ENCODE results near the gene CNTNAP2. TPM values are rescaled to one million over a fixed set of nuclear protein-coding genes. Genes with fewer than 3 reads are reported as not detected.

CNTNAP2 gene
- total RNA-seq, 1 donor from 2014 or later, result 1.9 TPM

- DNase-seq, result no peak
Observed at GRCh38 chr7:148222721-148223120, 2106.1 kb downstream of the CNTNAP2 start.

DNA sequence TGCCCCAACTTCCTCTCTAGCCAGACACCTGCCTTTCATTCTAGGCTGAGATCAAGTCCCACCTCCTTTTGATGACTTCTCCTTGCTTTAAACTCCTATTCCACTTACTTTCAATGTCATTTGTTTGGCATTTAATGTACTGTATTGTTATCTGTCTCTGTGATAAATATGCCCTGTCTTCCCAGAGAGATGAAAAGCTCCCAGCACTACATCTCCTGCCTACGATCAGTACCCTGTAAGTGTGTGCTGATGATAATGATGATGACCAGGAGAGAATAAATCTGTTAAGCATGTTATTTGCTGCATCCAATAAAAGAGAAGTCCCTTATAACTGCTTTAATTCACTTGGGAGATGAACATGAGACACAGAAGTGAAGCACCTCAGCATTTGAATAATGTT is 2106.6 kb downstream of the CNTNAP2 start:
- no peak for DNase-seq

- no peak for DNase-seq
Observed at GRCh38 chr7:148223738-148224137, 2107.1 kb downstream of the CNTNAP2 start.

GRCh38 chr7:148230296-148230695 is 2113.7 kb downstream of the CNTNAP2 start:
- DNase-seq, result peak; percentile 8

GRCh38 chr7:148230883-148231282 is 2114.3 kb downstream of the CNTNAP2 start:
- no peak for DNase-seq

DNA sequence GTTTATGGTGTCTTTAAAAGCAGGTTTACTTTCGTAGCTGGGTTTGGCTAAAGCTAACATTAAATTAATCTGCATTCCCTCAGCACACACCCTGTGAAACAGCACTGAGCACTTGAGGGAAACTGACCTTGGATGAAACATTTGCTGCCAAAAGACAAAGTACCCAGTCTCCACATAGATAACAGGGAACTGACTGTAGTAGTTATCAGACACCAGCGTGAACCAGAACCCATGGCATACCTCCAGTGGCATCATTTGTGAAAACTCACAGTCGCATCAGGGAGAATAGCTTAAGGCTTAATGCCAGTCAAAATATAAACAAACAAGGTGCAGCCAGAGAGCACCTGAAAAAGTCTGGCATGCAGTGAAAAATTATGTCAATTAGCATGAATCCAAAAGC is 2116.2 kb downstream of the CNTNAP2 start:
- no peak for DNase-seq

GRCh38 chr7:148234715-148235114 is 2118.1 kb downstream of the CNTNAP2 start:
- no peak for DNase-seq

DNA sequence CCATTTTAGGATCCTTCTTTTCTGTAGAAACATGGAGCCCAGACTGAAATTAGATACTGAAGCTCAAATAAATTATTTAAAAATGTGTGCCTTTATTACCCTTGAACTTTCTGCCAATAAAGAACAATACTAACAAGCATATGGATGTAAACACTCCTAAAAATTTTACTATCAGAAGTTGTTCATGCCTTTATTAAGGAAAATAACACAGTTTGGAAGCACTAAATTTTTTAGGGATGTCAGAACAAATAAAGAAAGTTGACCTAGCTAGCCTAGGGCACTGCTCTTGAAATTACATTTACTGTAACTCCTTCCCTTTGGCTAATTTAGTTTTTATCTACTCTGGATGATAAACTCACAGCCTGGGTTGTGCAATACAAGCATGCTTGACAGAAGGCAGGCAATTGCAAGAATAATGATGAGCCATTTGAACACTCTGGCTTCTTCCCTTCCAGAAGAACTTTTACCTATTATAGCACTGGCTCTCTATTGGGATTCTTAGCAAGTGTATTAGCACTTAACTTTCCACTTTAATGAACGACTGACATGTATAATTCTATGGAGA is 2122.2 kb downstream of the CNTNAP2 start:
- no peak for DNase-seq

- DNase-seq, result peak; percentile 43
Observed at GRCh38 chr7:148241700-148242293, 2125.2 kb downstream of the CNTNAP2 start.

DNA sequence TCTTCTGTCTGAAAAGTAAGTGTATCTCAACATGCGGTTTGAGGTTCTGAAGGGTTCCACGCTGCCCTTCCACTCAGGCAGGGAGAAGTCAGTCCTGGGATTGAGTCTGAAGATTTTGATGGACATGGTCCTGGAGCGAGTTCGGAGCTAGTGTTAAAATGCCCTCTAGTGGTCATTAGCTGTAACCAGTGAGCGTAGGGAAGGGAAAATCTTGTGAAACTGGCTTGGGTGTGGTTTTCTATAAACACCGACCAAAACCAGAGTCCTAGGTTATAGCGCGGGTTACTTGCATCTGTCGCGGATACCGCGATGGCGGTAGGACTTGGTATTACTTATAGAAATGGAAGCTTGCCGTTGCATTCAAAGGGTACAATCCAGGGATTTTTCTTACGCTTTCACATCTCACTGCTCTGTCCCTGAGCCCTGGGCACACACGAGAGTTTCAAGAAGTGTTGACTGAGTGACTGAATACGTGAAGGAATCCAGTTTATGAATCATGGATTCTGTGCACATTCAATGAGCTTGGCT is 2125.8 kb downstream of the CNTNAP2 start:
- peak; percentile 77 for DNase-seq

DNA sequence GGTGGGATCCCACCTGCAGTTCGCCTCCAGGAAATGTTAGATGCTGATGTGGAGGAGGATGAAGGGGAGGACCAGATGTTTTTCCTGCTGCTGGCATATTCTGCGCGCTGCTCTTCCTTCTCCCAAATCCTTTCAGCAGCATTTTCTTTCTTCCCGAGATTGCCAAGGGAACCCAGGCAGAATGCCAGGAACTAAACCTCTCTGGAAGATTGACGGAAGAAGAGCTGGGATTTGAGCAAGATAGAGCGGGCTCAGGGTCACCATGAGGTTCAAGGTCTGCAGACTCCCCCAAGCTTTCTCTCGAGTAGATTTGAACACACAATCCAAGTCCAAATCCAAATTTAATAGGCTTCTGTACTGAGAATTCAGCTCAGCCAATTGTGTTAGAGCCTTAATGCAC is 2128.8 kb downstream of the CNTNAP2 start:
- no peak for DNase-seq

DNA sequence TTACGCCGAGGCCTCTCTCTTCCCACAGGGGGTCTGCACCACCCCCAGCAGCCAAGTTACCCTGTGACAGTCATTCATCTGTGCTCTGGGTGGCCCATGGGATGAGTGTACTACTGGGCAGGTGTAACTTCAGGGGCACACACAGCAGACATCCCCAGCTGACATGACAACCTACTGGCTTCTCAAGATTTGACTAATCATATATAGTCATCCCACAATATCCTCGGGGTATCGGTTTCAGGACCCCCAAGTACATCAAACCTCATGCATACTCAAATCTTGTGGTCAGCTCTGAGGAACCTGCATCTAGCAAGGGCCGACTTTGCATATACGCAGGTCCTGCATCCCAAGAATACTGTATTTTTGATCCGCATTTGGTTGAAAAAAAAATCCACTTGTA is 2137.0 kb downstream of the CNTNAP2 start:
- no peak for DNase-seq

GRCh38 chr7:148255333-148255732 is 2138.7 kb downstream of the CNTNAP2 start:
- DNase-seq, result no peak

GRCh38 chr7:148256433-148256832 is 2139.8 kb downstream of the CNTNAP2 start:
- no peak for DNase-seq

DNA sequence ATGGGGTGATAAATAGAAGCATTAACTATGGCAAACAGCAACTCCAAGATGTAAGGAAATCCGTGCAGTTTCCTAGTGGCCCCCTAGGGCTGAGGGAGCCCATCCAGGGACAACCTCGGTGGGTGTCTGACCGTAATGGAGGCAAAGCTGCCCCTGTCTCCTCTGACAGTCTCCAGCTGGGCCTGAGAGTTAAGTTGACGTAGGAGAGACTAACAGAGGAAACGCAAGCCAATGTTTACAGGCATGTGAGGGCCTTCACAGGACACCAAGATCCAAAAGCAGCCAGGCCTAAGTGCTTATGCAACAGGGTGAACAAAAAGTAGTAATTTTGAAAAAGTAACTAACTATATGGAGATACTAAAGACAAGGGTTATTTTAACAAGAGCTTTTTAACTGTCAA is 2144.0 kb downstream of the CNTNAP2 start:
- DNase-seq, result peak; percentile 26

DNA sequence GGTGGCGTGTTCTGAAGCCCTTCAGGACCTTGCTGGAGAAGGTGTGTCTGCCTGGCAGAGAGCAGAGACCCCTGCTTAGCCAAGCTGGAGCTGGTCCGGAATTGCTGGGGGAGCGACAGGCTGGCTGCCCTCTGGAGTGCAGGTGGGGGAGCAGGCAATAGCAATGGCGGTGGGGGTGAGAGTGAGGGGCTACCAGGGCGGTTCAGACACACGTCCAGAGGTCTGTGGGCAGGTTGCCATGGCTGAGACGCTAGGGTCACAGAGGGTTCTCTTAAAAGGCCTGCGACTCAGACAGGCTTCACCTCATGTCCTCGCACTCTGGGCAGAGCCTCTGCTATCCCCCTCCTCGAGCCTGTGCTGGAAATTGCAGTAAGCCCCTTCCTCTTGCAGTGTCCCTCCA is 2144.9 kb downstream of the CNTNAP2 start:
- no peak for DNase-seq

DNA sequence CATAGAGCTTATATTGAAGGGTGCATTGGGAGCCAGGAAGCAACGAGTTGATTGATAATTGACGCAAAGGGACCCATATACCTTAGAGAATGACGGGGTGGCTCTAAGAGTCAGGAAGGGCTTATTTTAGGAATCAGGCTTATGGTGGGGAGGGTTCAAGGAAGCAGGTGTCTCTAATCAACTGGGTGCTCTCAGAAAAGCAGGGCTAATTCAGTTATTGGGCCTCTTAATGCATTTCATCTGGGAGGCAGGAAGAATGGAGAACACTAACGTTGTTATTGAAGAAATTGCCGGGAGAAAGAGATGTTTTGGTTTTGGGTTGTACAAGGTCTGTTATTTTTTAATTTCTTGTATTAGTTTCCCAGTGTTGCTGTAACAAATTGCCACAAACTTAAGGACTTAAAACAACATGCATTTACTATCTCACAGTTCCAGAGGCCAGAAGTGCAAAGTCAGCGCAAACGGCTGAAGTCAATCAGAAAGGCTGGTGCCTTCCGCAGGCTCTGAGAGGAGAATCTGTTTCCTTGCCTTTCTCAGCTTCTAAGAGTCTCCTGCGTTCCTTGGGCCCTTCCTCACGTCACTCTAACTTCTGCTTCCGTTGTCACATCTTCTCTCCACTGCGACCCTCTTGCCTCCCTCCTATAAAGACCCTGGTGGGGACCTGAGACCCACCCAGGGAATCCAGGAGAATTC is 2145.5 kb downstream of the CNTNAP2 start:
- no peak for DNase-seq

GRCh38 chr7:148262721-148263229 is 2146.2 kb downstream of the CNTNAP2 start:
- DNase-seq, result peak; percentile 82

DNA sequence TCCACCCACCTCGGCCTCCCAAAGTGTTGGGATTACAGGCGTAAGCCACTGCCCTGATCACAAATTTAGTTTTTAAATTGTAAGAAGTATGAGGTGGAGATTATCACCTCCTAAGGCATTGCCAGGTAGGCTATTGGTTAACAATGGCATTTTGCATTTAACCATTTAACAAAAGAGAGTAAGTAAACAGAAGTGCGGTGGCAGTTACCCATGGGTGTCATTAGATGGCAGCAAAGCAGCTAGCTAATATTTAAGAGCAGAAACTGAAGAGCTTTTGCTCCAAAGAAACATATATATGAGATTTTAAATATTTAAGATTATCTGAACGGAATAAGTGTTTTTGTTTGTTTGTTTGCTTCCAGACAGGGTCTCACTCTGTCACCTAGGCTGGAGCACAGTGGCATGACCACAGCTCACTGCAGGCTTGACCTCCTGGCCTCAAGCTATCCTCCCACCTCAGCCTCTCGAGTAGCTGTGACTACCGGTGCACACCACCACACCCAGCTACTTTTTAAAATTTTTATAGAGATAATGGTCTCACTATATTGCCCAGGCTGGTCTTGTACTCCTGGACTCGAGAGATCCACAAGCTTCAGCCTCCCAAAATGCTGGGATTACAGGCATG is 2148.4 kb downstream of the CNTNAP2 start:
- peak; percentile 53 for DNase-seq

DNA sequence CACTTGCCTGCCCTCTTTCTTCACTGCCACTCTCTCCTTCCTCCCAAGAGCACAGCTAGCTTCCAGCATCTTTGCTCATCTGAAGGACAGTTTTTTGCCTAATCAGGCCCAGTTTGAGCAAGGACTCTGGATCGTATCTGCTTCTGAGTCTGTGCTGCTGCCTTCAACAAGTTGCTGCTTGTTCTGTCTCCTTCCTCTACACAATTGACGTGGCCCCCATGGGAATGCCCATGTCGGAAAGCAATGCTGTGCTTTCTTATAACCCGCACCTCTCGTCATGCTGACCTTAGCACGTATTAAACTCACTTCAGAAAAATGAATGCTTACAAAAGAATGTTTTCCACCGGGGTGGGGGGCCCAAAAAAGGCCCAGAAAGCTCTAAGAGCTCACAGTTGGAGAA is 2149.3 kb downstream of the CNTNAP2 start:
- DNase-seq, result no peak

GRCh38 chr7:148266795-148267194 is 2150.2 kb downstream of the CNTNAP2 start:
- no peak for DNase-seq

GRCh38 chr7:148270576-148270975 is 2154.0 kb downstream of the CNTNAP2 start:
- DNase-seq, result no peak

- no peak for DNase-seq
Observed at GRCh38 chr7:148274118-148274517, 2157.5 kb downstream of the CNTNAP2 start.

Data from tongue (tissue), 2 donors.